Astrocyte of the spinal cord (primary cell): Measurements from ENCODE around the gene FCHSD2.
"Not testable (repeated sequence)": the region's sequence is repeated elsewhere in the genome, so short reads cannot be mapped to it uniquely, and the experiment has no call there.

Experiments used
- DNase-seq: peaks from one replicate; pipeline ENCODE4 v3.0.0; 2011; ENCODE audit warnings: low read depth, low spot score
- H3K4me3 ChIP-seq: 2 replicates; pipeline ENCODE4 v1.5.1; 2011; ENCODE audit warnings: low read depth, mild to moderate bottlenecking, low read length, moderate library complexity
- in situ Hi-C: cut with HindIII; loops from 2 replicates; pipeline ENCODE4 v1.10.0; 2017; ENCODE audit warnings: low sequenced_read_pairs
- TF ChIP-seq, protein P1 (sequence below): IDR thresholded peaks from 2 replicates; pipeline ENCODE4 v1.5.1; 2012; ENCODE audit warnings: low read depth, mild to moderate bottlenecking, low read length, inconsistent platforms

Gene FCHSD2

DNA sequence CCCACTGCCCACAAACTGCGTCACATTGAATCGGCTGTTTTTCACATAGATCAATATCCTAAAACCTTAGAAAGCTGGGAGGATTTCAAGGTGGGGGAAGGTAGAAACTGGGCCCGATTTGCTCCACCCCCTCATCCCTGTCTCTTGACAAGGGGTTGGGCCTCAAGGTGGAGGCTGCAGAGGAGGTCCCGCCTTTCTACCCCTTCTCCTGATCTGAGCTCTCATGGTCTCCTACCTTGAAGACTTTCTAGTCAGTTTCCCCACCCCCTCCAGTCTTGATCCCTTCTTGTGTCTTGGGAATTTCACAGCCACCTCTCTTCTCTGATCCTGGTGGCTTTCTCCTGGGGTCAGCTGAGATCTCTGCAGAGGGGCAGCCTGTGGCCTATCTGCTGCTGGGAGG lies 343.8 kb downstream of the FCHSD2 start:
- DNase-seq = no peak
- TF ChIP-seq, protein P1, sequence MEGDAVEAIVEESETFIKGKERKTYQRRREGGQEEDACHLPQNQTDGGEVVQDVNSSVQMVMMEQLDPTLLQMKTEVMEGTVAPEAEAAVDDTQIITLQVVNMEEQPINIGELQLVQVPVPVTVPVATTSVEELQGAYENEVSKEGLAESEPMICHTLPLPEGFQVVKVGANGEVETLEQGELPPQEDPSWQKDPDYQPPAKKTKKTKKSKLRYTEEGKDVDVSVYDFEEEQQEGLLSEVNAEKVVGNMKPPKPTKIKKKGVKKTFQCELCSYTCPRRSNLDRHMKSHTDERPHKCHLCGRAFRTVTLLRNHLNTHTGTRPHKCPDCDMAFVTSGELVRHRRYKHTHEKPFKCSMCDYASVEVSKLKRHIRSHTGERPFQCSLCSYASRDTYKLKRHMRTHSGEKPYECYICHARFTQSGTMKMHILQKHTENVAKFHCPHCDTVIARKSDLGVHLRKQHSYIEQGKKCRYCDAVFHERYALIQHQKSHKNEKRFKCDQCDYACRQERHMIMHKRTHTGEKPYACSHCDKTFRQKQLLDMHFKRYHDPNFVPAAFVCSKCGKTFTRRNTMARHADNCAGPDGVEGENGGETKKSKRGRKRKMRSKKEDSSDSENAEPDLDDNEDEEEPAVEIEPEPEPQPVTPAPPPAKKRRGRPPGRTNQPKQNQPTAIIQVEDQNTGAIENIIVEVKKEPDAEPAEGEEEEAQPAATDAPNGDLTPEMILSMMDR = no peak
- H3K4me3 ChIP-seq = no peak overlapping the region
- in situ Hi-C loops = no loop called here

DNA sequence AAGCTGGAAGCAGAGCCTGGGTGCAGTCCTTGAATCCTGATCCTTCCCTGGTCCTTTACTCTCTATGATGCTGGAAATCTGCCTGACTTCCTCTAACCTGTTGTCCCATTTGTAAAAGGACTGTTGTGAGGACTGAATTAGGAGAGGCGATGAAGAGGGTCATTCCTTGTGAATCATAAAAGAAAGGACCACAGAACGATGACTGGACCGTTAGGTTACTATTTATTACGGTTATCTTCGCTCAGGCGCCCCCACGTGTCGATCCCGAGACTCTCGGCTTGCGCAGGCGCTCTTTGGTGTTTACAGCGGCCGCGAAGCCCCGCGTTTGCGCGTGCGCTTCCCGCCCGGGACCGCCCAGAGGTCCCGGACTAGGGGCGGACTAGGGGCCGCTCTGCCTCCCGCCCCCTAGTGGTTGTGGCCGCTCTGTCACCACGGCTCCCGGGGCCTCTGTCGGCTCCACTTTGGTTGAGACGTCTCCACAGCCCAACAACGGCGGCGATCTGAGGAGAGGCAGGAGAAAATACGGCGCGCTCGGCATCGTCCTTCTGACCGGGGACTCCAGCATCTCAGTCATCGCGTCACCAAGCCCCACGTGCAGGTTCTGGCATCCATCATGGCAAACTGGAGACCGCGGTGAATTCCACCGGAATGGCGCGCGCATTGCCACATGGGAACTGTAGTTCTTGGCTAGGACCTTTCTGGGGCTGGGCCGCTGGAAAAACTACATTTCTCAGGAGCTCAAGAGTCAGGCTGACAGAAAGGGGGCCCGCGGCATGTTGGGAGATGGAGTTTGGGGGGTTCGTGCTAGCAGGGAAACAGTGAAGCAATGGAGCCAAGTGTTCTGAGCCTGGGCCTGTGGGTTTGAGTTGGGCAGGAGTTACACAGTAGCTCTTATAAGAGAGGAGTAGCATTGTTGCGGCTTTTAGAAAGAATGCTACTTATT lies 348.4 kb downstream of the FCHSD2 start, which contains the start of gene STARD10:
STARD10 (minus strand) TSS at position 623 of the 943 bp plus-strand sequence. CDS start 12,866 bp downstream, outside the sequence.
- in situ Hi-C loops = no loop called here
- TF ChIP-seq, protein P1 = peak; percentile 96

DNA sequence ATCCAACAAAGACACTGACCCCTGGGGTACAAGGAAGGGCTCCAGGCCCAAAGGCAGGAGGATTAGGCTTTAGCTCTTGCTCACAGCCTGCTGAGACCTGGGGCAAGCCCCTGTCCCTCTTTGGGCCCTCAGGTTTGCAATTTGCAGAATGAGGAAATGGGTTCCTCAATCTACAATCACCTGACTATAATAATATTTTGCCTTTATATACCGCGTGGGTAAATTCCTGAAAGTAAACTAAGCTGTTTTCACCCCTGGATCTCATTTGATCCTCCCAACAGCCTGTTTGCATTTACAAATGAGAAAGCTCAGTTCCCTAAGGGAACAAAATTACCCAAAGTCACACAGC lies 349.1 kb downstream of the FCHSD2 start:
- DNase-seq = no peak

More for the DNA sequence above, 348.4 kb downstream of the FCHSD2 start, which contains the start of gene STARD10:
- peak within 1 kb of the TSS; percentile 78 for H3K4me3 ChIP-seq
- peak; percentile 96 for DNase-seq

DNA sequence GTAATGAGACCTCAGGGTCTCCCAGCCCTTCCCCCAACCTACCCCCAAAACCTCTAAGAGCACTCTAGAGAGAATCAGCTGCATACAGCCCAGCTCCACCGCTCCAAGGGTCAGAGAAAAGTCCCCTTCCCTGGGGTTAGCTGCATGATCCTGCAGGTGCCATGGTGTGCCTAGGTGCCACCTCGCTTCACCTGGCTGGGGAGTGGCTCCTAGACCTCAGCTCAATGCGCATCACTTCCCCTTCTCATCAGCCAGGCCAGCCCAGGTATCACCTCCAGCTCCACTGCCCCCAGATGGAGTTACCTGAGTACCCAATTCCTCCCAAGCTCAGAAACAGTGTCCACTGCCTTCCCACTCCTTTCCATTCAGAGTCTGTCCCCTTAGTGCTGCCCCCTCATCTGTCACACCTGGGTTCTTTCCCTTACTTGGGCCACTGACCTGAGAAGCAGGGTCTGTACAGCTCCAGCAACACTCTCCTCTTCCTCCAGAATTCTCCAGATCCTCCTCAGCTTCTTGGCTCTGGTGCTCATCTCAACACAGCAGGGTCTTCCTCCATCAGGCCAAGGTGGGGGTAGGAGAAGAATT lies 349.6 kb downstream of the FCHSD2 start:
- in situ Hi-C loops = no loop called here
- no peak overlapping the region for H3K4me3 ChIP-seq

More for the DNA sequence above, 349.1 kb downstream of the FCHSD2 start:
- in situ Hi-C loops = no loop called here
- TF ChIP-seq, protein P1 = no peak
- H3K4me3 ChIP-seq = no peak overlapping the region

DNA sequence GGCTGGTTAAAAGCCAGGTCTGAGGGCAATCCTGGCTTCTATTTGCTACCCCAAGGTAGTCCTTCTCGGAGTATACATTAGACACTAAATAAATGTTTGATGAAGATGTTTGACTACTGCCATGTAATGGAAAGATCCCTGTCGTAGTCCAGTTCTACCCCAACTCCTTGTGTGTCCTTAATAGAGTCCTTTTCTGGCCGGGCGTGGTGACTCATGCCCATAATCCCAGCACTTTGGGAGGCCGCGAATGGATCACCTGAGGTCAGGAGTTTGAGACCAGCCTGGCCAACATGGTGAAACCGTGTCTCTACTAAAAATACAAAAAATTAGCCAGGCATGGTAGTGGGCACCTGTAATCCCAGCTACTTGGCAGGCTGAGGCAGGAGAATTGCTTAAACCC lies 350.9 kb downstream of the FCHSD2 start:
- DNase-seq, in situ Hi-C loops, H3K4me3 ChIP-seq: not testable (repeated sequence)

More for the DNA sequence above, 349.6 kb downstream of the FCHSD2 start:
- DNase-seq = no peak
- TF ChIP-seq, protein P1 = no peak

DNA sequence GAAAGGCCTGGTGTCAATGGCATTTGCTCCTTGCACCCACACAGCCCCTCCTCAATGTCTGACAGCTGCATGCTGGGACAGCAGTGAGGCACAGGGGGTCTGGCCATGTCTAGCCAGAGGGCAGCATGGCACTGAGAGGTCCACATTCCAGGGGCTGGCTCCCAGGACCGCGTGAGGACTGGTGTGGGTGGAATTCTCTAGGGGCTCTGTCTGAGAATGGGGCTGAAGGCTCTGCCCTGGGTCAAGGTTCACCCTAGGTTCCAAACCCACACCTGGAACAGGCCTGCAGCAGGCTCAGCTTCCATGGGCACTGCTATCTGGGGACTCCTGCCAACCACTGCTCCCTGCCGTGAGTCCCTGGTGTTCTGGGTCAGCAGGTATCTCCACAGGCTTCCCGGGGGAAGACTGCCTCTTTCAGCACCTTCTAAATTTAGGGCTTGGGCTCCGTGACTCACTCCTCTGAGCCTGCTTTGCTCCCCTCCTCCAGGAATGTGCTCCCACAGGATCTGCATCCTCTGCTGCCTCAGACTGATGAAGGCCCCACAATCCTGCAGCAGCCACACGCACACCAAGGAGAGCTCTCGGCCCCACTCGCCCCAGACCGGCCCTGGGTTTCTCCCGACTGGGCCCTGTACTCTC lies 352.5 kb downstream of the FCHSD2 start:
- DNase-seq = no peak
- TF ChIP-seq, protein P1 = no peak
- in situ Hi-C loops = no loop called here
- no peak overlapping the region for H3K4me3 ChIP-seq
